DMS 273 treated with DMSO at 0.1 percent for 48 hours (cell line): ENCODE results near the gene MLPH.

Source experiments
- DNase-seq: peaks from one replicate; lab custom pipeline; 2025; lab: John Stamatoyannopoulos, UW

Gene MLPH, protein sequence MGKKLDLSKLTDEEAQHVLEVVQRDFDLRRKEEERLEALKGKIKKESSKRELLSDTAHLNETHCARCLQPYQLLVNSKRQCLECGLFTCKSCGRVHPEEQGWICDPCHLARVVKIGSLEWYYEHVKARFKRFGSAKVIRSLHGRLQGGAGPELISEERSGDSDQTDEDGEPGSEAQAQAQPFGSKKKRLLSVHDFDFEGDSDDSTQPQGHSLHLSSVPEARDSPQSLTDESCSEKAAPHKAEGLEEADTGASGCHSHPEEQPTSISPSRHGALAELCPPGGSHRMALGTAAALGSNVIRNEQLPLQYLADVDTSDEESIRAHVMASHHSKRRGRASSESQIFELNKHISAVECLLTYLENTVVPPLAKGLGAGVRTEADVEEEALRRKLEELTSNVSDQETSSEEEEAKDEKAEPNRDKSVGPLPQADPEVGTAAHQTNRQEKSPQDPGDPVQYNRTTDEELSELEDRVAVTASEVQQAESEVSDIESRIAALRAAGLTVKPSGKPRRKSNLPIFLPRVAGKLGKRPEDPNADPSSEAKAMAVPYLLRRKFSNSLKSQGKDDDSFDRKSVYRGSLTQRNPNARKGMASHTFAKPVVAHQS

DNA sequence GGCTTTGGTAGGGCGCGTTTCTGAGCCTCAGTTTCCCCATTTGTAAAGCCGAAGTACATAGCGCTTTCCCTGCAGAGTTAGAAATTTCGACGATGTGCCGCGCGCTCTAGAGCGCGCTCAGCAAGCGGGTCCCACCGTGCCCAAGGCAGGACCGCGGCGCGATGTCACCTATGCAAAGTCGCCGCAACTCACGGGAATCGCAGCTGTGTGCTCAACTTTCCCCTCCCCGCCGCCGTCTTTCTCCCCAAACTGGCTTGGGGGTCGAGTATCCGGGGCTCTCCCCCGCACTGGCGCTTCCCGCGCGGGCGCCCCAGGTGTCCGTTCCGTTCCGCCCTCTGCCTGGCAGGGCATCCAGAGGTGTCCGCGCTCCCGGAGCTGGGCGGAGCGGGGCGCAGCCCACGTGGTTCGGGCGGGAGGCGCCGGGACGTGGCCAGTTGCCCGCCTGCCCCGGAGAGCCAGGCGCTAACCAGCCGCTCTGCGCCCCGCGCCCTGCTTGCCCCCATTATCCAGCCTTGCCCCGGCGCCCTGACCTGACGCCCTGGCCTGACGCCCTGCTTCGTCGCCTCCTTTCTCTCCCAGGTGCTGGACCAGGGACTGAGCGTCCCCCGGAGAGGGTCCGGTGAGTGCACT lies at the start of gene MLPH:
Gene MLPH (plus strand): TSS at position 433 of the 630 bp plus-strand sequence. CDS start 6,176 bp downstream, outside the sequence.
- DNase-seq, result no peak

DNA sequence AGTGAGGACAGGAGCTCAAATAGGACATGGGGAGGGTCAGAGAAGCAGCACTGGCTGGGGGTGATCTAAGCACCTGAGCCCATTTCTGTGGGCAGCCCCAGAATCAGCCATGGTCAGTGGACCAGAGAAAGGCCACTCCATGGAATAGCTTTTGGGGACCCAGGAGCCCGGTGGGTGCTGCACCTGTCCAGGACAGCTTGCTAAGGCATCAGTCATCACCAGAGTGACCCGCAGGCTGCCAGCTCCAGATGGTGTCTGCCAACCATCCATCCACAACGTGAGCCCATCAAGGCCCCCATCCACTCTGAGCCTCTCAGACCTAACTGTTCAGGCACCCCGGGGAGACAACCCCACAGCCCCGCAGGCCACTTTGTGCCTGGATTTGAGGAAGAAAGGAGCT lies 49.5 kb upstream of the MLPH start:
- no peak for DNase-seq

- DNase-seq, result no peak
Measured at GRCh38 chr2:237438080-237438940, 48.7 kb upstream of the MLPH start.

DNA sequence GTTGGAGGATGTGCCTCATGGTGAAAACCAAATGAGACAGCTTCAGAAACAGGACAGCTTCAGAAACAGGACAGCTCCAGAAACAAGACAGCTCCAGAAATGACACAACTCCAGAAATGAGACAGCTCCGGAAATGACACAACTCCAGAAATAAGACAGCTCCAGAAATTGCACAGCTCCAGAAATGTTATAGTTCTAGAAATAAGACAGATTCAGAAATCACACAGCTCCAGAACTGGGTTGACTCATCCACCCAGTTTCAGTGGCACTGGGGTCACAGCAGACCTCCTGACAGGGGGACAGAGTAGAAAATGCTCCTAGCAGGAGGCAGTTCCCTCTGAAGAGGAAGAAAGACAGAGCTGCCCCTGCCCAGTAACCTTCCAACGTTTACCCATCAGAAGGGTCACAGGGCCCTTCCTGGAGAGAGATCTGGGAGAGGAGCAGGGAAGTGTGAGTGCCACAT lies 46.2 kb upstream of the MLPH start:
- DNase-seq, result no peak

GRCh38 chr2:237441605-237442274 lies 45.3 kb upstream of the MLPH start:
- DNase-seq, result no peak

DNA sequence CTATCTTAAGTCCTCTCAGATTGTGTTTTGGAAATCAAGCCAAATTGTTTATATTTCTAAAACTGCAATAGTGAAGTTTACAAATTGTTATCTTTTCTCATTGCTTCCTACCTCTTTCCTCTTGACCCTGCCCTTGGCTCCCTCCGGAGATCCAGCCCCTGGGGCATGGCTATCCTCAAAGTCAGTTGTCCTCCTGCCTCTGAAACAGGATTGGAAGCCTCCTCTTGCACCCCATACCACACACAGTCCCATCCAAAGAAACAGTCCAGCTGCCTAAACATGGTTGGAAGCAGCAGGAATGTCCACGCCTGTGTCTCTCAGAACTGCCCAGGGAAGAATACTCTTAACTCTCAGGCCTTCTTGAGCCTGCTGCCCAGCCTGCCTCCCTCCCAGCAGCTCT lies 43.0 kb upstream of the MLPH start:
- DNase-seq, result no peak

DNA sequence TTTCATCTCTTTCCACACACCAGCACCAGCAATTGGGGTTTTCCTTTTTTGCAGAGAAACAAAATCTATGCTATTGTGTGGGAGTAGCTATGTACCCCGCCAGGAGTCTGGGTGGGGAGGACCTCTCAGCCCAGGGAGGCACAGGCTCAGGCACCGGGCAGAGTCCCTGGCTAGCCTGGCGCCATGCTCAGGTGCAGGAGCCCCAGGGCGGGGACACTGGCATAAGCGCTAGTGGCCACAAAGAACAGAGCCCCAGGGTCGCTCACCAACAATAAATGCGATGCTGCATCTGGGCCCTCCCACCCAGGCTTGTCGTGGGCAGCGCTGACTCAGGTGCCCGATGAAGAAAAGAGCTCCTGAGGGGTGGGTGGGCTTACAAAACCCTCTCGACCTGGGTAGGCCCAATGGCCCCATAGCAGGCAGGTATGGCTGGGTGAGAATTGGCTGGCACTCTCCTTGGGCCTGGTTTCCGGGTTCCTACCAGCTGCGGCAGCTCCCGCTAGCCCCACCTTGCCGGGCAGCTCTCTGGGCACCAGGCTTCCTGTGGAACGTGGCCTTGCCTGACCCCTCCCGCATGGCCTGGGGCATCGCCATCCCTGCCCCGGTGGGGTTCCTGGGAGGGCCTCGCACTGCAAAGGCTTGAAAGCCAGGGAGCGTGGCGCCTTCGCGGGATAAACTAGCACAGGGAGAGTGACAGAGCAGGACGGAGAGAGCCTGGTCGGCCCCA lies 41.3 kb upstream of the MLPH start:
- no peak for DNase-seq

- DNase-seq, result no peak
Measured at GRCh38 chr2:237446338-237446665, 40.7 kb upstream of the MLPH start.

DNA sequence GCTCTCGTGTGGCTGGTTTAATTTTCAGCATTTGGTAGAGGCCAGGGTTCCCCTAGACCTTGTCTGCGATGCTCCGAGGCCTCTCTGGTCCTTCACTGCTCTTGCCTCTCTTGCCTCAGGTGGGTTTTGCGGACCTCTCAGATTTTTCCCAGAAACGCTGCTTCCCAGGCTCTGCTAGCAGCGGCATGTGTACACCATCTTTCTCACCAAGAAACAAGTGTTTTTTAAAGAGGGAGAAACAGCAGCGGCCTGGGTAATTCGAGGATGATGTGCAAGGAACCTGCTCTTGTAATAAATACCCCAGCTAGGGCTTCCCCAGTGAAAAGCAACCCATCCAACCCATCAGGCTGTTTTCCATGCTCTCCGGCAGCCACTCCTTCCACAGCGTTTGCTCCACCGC lies 39.6 kb upstream of the MLPH start:
- no peak for DNase-seq

DNA sequence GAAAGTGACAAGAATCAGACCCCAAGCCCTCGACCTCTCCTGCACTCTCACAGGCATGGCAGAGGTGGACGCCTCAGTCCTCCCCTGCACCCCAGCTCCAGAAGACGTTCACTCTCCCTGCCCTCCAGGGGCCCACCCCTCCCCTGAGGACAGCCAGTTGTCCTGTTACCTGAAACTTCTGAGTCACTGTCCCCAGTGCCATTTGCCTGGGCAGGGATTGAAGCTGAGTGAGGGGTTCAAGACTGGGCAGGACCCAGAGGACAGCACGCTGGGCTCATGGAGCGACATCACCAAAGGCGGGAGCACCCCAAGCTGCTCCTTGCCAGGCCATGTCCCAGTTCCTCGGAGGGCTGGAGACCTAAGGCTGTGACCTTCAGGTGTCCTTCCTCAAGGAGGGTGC lies 38.9 kb upstream of the MLPH start:
- DNase-seq, result no peak

GRCh38 chr2:237448626-237449025 lies 38.4 kb upstream of the MLPH start:
- no peak for DNase-seq

DNA sequence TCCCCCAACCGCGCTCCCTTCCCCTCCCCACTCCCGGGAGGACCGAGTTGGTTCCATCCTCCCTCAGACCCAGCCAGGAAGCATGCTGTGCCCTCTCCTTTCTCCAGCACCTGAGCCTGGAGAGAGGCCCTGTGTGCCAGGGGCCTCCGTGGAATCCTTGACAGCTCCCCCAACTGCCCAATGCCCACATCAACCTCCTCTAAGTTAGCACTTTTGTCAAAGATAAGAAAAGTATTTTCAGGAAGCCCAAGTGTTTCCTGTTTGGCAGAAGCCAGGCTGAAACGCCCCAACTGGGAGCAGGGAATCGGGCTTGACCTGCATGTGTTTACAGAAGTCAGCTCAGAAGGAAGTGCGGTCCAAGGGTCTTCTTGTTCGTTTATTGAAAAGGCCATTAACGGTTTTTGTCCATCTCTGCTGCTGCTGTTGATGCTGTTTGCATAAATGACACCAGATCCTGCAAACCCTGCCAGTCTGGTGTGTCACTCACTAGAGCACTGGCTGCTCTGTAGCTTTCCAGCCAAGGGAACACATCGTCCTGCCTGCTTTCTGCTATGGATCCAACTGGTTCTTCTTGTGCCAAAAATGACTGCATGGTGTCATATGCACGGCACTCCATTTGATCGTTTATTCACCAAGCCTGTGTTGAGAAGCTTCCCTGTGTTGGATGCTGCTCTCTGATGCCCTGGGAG lies 37.7 kb upstream of the MLPH start:
- DNase-seq, result no peak

DNA sequence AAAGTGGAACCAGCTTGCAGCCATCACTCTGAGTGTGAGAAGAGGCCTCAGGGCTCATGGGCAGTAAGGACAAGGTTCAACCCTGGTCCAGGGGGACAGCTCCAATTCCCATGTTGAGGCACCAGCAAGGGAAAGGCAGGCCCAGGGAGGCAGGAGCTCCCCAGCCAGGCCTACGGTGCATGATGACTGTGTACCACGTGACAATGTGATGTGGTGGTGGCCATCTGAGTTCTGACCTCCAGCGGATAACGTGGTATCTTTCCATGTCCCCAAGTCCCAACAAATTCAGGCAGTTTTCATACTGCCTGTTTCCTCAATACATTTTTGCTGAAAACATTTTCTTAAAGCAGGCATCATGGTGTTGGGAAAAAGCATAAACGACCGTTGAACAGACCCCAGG lies 36.9 kb upstream of the MLPH start:
- DNase-seq, result no peak

GRCh38 chr2:237450583-237450982 lies 36.5 kb upstream of the MLPH start:
- DNase-seq, result no peak

GRCh38 chr2:237451643-237452469 lies 35.2 kb upstream of the MLPH start:
- no peak for DNase-seq

DNA sequence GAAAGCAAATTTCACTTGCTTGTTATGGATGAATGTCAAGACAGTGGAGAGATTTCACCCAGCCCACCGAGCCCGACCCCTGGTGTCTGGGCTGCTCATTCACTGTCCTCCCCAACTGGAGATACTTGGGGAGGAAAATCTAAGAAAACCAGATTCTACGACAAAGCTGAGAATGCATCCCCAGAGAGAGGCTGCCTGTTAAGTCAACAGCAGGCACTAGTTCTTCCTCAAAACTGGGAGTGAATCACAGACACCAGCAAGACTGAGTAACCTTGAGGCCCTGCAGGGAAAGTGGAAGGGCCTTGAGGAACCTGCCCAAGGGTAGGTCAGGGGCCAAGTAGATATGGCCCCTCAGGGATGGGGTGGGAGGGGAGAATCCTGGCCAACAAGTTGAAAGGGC lies 34.2 kb upstream of the MLPH start:
- DNase-seq, result no peak

- no peak for DNase-seq
Measured at GRCh38 chr2:237453671-237454070, 33.4 kb upstream of the MLPH start.

- DNase-seq, result no peak
Measured at GRCh38 chr2:237455764-237456163, 31.3 kb upstream of the MLPH start.

DNA sequence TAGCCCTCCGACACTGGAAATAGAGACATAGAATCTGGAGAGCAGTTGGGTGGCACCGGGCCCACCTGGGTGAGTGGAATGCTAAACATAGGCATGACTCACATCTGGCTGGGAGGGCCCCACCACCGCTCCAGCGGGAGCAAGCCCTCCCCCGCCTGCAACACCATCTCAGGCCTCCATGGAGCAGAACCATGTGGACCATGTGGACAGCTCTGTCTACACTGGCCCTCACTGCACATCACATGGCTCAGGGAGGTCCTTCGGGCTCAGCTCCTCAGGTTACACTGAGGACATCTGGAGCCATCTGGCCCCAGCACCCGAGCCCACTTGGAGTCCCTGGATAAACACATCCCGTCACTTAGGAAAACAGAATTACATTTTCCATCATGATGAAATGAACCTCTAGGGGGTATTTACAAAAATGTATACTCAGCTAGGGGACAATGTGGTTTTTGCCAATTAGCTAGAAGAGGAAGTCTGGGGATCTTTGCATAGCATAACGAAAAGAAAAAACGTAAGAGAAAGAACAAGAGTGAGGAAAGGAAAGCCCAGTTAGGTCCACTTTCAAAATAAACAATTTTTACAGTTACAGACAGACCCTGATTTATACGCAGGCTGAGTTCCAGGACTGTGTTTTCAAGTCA lies 30.7 kb upstream of the MLPH start:
- peak; percentile 69 for DNase-seq
